Heart right ventricle (tissue), 16 donors: ENCODE measurements around the gene S100A11. TPM values are rescaled to one million over a fixed set of nuclear protein-coding genes. Genes with fewer than 3 reads are reported as not detected.

Experiments
- ATAC-seq, 8 donors: fragments of 200-7000 bp; cut with Tn5 transposase; one replicate each; pipeline ENCODE4 v1.9.1; 2020; ENCODE audit warnings: mild to moderate bottlenecking in 8 of 8, moderate library complexity in 8 of 8, moderate number of reproducible peaks in 1 of 8
- DNase-seq, 2 donors: peaks; one replicate each; pipeline ENCODE4 v3.0.0-alpha.2; 2020
- H3K27ac ChIP-seq, 10 donors: fragments of 200-600 bp; sonication (generic) in 2 of 10; one replicate each; pipeline versions ENCODE4 v1.5.0 to v1.8.0; 2020 to 2022; ENCODE audit warnings: mild to moderate bottlenecking in 3 of 10
- H3K27me3 ChIP-seq, 7 donors: fragments of 200-600 bp; one replicate each; pipeline ENCODE4 v1.8.0; 2021 to 2022; ENCODE audit warnings: mild to moderate bottlenecking in 2 of 7
- H3K36me3 ChIP-seq, 9 donors: fragments of 200-600 bp; sonication (generic) in 1 of 9; one replicate each; pipeline versions ENCODE4 v1.5.0 to v1.8.0; 2020 to 2022; ENCODE audit warnings: mild to moderate bottlenecking in 2 of 9
- H3K4me1 ChIP-seq, 9 donors: fragments of 200-600 bp; sonication (generic) in 1 of 9; one replicate each; pipeline versions ENCODE4 v1.5.0 to v1.8.0; 2020 to 2022; ENCODE audit warnings: mild to moderate bottlenecking in 4 of 9
- H3K4me3 ChIP-seq, 10 donors: fragments of 200-600 bp; sonication (generic) in 2 of 10; one replicate each; pipeline versions ENCODE4 v1.5.0 to v1.8.0; 2020 to 2022; ENCODE audit warnings: mild to moderate bottlenecking in 7 of 10, moderate library complexity in 2 of 10
- H3K9me3 ChIP-seq, 11 donors: fragments of 200-600 bp in 10 of 11; sonication (generic) in 2 of 11; one replicate each; pipeline versions ENCODE4 v1.5.0 to v1.8.0; 2013 to 2022; ENCODE audit warnings: mild to moderate bottlenecking in 2 of 11, control low read depth in 1 of 11, moderate library complexity in 1 of 11
- WGBS, 2 donors: extraction: QIAGEN DNeasy Blood & Tissue Kit; methylation state at CpG; one replicate each; pipeline ENCODE4 v1.1.7; 2013; ENCODE audit warnings: inconsistent platforms in 1 of 2; 5-methylcytosine and 5-hydroxymethylcytosine counted together
- intact Hi-C, 10 donors: fragments of 100-400 bp; cut with DNase I; formaldehyde crosslinking; loops; one replicate each; pipeline versions ENCODE4 v1.11.1 to v1.14.2; 2022
- polyA plus RNA-seq, 2 donors: library from polyadenylated mRNA; stranded (reverse); fragments of 200-250 nt; gene quantifications; one replicate each; pipeline ENCODE4 v1.2.3, GENCODE V29; 2013
- total RNA-seq, 10 donors: library from RNA; stranded (reverse); fragmentation: NEBNext Ultra II Directional in 3 of 10; extraction: Animal tissue kit (Norgen Biotek cat#: 25700) in 3 of 10; gene quantifications; one replicate each; pipeline versions ENCODE4 v1.2.1 to v1.2.4, GENCODE V29; 2021 to 2023
- TF ChIP-seq, protein P1 (sequence below), 9 donors: fragments of 200-600 bp; sonication (generic) in 2 of 9; IDR thresholded peaks; one replicate each; pipeline versions ENCODE4 v1.5.0 to v1.8.0; 2021 to 2022; ENCODE audit warnings: antibody characterized with exemption in 9 of 9, mild to moderate bottlenecking in 5 of 9, moderate library complexity in 1 of 9
- donor health status: Arrhythmogenic right ventricular cardiomyopathy.
- donor health status: ischemic (EF 13 %, LVEDD 7.1; RV severe dilation, severe dysfunction).
- donor health status: healthy with polysubstance abuse.
- donor health status: DM: no; HTN: yes; CAD: no.
- donor health status: DM: no; HTN: no; CAD: no.
- donor health status: ischemic (EF 25% LVEDD 6.9; RV normal size, moderate dysfunction).
- donor health status: ischemic (EF 25% LVEDD 5.7; RV mildly dilated, moderate dysfunction).
- donor health status: healthy.
- donor health status: DM: yes; HTN: yes; CAD: no.
- donor health status: Ischemic cardiomyopathy.
- donor health status: ischemic (EF 35%, LVEDD 5.7; RV mildly dilated, moderate dysfunction).
- donor health status: nonischemic (EF 11% LVEDD 7.7; RV severe dilation, severe dysfunction).
- donor health status: DM: yes; HTN: yes; CAD: no.
- donor health status: PGD.
- donor health status: ischemic (EF 29% LVEDD 5.4; RV normal size, mild dysfunction).
- donor health status: nonischemic (EF 23%, LVEDD 6.1; RV moderate dilation, normal function).

S100A11 gene
- total and polyA plus RNA-seq, 12 donors, result 41.4 to 593 (median 56.7) TPM

GRCh38 chr1:152020849-152021248 lies 16.0 kb downstream of the S100A11 start:
- DNase-seq, result no peak
- Histone ChIP-seq H3K4me3 (no peak overlapping the region), H3K27ac (no peak overlapping the region), H3K4me1 (no peaks in the 10 kb centered on the region), H3K36me3 (no peaks in the 10 kb centered on the region), H3K27me3 (peaks cover 0 to 7% (median 0%) of the 10 kb centered on the region in 7 donors), H3K9me3 (no peaks in the 10 kb centered on the region)
- TF ChIP-seq, protein P1, sequence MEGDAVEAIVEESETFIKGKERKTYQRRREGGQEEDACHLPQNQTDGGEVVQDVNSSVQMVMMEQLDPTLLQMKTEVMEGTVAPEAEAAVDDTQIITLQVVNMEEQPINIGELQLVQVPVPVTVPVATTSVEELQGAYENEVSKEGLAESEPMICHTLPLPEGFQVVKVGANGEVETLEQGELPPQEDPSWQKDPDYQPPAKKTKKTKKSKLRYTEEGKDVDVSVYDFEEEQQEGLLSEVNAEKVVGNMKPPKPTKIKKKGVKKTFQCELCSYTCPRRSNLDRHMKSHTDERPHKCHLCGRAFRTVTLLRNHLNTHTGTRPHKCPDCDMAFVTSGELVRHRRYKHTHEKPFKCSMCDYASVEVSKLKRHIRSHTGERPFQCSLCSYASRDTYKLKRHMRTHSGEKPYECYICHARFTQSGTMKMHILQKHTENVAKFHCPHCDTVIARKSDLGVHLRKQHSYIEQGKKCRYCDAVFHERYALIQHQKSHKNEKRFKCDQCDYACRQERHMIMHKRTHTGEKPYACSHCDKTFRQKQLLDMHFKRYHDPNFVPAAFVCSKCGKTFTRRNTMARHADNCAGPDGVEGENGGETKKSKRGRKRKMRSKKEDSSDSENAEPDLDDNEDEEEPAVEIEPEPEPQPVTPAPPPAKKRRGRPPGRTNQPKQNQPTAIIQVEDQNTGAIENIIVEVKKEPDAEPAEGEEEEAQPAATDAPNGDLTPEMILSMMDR (IDR thresholded peaks at IDR 0.05), result no peak
- ATAC-seq, result no peak
- 63 to 68% methylated on average over 3 of the region's 3 CpGs for WGBS, 2 donors
- intact Hi-C loops, result no loop called here

DNA sequence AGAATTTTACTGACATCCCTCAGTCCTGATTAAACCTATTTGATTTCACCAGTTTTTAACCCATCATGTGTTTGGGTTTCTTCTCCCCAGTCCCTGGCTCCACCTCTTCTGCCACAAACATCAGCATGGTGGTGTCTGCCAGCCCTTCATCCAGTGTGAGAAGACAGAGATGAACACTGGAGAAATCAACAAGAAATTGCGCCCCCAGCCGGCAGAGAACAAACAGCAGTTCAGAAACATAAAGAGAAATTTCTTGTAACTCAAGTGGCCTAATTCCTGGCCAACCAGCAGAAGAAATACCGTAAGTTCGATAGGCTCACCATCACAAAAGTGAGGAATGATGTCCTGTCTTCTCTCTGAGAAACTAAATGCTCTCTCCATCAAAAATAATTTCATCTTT lies 18.3 kb downstream of the S100A11 start:
- 52 to 56% methylated on average over 4 of the region's 4 CpGs for WGBS, 2 donors
- Histone ChIP-seq H3K4me1 (peaks cover 0 to 2% (median 0%) of the 10 kb centered on the region in 9 donors), H3K27ac (no peak overlapping the region), H3K36me3 (no peaks in the 10 kb centered on the region), H3K4me3 (no peak overlapping the region), H3K9me3 (no peaks in the 10 kb centered on the region), H3K27me3 (peaks cover 0 to 7% (median 0%) of the 10 kb centered on the region in 7 donors)
- DNase-seq, result no peak
- ATAC-seq, result no peak
- intact Hi-C loops, result no loop called here
- TF ChIP-seq, protein P1 (IDR thresholded peaks at IDR 0.05), result peak in 2 of 9 donors; percentile 9 to 20

DNA sequence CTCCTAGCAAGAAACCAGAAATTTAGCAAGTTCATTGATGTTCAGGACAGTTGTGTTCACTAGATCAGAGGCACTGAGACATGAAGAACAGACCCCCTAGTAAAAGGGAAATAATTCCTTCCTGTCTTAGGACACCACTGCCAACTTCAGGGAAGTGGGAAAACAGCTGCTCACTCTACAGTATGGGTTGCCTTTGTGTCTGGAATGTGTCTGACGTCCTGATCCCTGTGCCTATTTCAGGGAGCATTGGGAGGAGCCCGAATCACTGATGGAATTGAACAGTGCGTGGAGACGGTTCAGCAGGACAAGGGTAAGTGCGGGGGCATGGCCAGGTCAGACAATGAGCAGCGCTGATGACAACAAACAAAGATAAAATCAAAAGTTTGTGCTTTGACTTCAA lies 21.0 kb downstream of the S100A11 start:
- H3K9me3 ChIP-seq, result no peaks in the 10 kb centered on the region
- ATAC-seq (peak in 1 of 8 donors; percentile 42), DNase-seq (no peak)
- peaks cover 0 to 2% (median 0%) of the 10 kb centered on the region in 9 donors for H3K4me1 ChIP-seq
- no peak overlapping the region for H3K4me3 ChIP-seq
- peaks cover 0 to 2% (median 0%) of the 10 kb centered on the region in 7 donors for H3K27me3 ChIP-seq
- H3K27ac ChIP-seq, result no peak overlapping the region
- intact Hi-C loops, result no loop called here
- TF ChIP-seq, protein P1 (IDR thresholded peaks at IDR 0.05), result no peak
- no peaks in the 10 kb centered on the region for H3K36me3 ChIP-seq
- 33 to 36% methylated on average over 6 of the region's 6 CpGs for WGBS, 2 donors

DNA sequence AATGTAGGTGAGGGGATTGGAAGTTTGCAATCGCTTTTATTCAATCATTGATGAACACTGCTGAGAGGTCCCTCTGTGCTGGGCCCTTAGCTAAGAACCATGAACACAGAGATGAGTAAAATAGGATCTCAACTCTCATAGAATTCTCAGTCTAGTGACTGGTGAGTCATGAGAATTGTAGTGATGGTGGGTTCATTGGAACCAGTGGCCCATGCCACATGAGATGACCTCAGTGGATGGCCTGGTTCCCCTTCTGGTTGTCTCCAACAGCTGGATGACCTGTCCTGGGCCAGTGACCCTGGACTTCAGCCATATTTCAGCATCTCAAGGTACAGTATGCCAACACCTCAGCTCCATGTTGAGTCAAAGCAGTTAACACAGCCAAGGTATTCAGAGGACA lies 21.9 kb downstream of the S100A11 start:
- Histone ChIP-seq H3K27ac (no peak overlapping the region), H3K36me3 (no peaks in the 10 kb centered on the region), H3K4me1 (peaks cover 0 to 2% (median 0%) of the 10 kb centered on the region in 9 donors), H3K27me3 (no peaks in the 10 kb centered on the region), H3K4me3 (no peak overlapping the region), H3K9me3 (no peaks in the 10 kb centered on the region)
- ATAC-seq, result no peak
- intact Hi-C loops, result no loop called here
- TF ChIP-seq, protein P1 (IDR thresholded peaks at IDR 0.05), result no peak
- DNase-seq, result no peak
- WGBS, 2 donors, result 96 to 100% methylated on average over 1 of the region's 1 CpG
